ENCODE results near the gene DES. TPM values are rescaled to one million over a fixed set of nuclear protein-coding genes. Genes with fewer than 3 reads are reported as not detected.

DES gene
- total RNA-seq, 1 experiment from 2014 or later: 1.6 TPM

DNA sequence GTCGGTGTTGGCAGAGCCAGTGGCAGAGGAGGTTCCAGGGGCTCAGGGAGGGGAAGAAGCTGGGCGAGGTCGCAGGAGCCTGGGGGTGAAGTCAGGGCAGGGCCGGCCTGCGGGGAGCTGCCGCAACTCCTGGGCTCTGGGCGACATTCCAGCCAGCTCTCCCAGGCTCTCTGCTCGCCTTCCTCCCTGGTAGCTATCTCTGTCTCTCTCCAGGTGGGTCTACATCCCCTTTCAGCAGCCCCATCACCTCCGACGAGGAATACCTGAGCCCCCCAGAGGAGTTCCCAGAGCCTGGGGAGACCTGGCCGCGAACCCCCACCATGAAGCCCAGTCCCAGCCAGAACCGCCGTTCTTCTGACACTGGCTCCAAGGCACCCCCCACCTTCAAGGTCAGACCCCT lies 43.5 kb downstream of the DES start (continued):
- TF ChIP-seq ZNF138 (CRISPR knock-in tag; conservative IDR thresholded peaks at IDR 0.05) (no peak), ZNF219 (CRISPR knock-in tag; IDR thresholded peaks at IDR 0.05; ENCODE audit: borderline replicate concordance) (no peak), NR1H2 (CRISPR knock-in tag; IDR thresholded peaks at IDR 0.05) (no peak), GABPB1 (CRISPR knock-in tag; IDR thresholded peaks at IDR 0.05) (no peak), RELA (CRISPR knock-in tag; IDR thresholded peaks at IDR 0.05; ENCODE audit: borderline replicate concordance) (no peak)
- TF ChIP-seq, protein P1, sequence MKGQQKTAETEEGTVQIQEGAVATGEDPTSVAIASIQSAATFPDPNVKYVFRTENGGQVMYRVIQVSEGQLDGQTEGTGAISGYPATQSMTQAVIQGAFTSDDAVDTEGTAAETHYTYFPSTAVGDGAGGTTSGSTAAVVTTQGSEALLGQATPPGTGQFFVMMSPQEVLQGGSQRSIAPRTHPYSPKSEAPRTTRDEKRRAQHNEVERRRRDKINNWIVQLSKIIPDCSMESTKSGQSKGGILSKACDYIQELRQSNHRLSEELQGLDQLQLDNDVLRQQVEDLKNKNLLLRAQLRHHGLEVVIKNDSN (CRISPR knock-in tag; IDR thresholded peaks at IDR 0.05): no peak
- TF ChIP-seq, protein P2, sequence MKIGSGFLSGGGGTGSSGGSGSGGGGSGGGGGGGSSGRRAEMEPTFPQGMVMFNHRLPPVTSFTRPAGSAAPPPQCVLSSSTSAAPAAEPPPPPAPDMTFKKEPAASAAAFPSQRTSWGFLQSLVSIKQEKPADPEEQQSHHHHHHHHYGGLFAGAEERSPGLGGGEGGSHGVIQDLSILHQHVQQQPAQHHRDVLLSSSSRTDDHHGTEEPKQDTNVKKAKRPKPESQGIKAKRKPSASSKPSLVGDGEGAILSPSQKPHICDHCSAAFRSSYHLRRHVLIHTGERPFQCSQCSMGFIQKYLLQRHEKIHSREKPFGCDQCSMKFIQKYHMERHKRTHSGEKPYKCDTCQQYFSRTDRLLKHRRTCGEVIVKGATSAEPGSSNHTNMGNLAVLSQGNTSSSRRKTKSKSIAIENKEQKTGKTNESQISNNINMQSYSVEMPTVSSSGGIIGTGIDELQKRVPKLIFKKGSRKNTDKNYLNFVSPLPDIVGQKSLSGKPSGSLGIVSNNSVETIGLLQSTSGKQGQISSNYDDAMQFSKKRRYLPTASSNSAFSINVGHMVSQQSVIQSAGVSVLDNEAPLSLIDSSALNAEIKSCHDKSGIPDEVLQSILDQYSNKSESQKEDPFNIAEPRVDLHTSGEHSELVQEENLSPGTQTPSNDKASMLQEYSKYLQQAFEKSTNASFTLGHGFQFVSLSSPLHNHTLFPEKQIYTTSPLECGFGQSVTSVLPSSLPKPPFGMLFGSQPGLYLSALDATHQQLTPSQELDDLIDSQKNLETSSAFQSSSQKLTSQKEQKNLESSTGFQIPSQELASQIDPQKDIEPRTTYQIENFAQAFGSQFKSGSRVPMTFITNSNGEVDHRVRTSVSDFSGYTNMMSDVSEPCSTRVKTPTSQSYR (CRISPR knock-in tag; IDR thresholded peaks at IDR 0.05): no peak
- TF ChIP-seq, protein P3, sequence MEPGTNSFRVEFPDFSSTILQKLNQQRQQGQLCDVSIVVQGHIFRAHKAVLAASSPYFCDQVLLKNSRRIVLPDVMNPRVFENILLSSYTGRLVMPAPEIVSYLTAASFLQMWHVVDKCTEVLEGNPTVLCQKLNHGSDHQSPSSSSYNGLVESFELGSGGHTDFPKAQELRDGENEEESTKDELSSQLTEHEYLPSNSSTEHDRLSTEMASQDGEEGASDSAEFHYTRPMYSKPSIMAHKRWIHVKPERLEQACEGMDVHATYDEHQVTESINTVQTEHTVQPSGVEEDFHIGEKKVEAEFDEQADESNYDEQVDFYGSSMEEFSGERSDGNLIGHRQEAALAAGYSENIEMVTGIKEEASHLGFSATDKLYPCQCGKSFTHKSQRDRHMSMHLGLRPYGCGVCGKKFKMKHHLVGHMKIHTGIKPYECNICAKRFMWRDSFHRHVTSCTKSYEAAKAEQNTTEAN (CRISPR knock-in tag; IDR thresholded peaks at IDR 0.05): no peak
- TF ChIP-seq, protein P4, sequence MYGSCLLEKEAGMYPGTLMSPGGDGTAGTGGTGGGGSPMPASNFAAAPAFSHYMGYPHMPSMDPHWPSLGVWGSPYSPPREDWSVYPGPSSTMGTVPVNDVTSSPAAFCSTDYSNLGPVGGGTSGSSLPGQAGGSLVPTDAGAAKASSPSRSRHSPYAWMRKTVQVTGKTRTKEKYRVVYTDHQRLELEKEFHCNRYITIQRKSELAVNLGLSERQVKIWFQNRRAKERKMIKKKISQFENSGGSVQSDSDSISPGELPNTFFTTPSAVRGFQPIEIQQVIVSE (CRISPR knock-in tag; IDR thresholded peaks at IDR 0.05; ENCODE audit: borderline replicate concordance): no peak

DNA sequence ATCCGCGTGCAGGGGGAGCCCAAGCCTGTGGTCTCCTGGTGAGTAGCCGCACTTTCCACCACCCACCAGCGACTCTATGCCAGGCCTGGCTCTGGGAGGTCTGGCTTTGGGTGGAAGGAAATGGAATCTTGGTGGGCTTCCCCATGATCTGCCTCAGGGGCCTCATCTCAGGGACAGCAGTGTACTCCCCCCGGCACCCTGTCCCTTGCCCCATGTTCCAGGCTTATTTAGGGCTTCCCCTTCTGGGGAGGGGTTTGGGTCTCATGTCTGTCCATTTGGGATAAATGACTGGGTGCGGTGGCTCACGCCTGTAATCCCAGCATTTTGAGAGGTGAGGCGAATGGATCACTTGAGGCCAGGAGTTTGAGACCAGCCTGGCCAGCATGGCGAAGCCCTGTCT lies 44.2 kb downstream of the DES start:
- H3K27me3 Mint-ChIP-seq (ENCODE audit: low read depth): no peaks in the 10 kb centered on the region
- H3K36me3 Mint-ChIP-seq: peaks cover 8% of the 10 kb centered on the region; the same call in 1 of the 2 replicates
- ATAC-seq (no peak), DNase-seq (ENCODE audit: low spot score) (peak; percentile 5)
- H3K4me1 Mint-ChIP-seq: peaks cover 31% of the 10 kb centered on the region
- CTCF ChIA-PET: interaction anchor here (0.6 to 5.6 kb wide), 10 partner anchors 14 to 134 kb away, joined by 3 to 62 read pairs (median 16); partner anchors contain the start of genes DNPEP and SPEG
- no peaks in the 10 kb centered on the region for H3K9me3 Mint-ChIP-seq
- no peak overlapping the region for H3K27ac Mint-ChIP-seq
- POLR2A ChIA-PET: no interaction called here
- no peak overlapping the region for H3K4me3 Mint-ChIP-seq
- TF ChIP-seq IRF2 (CRISPR knock-in tag; IDR thresholded peaks at IDR 0.05; ENCODE audit: borderline replicate concordance, low read depth): no peak
- TF ChIP-seq, protein P4 (CRISPR knock-in tag; IDR thresholded peaks at IDR 0.05; ENCODE audit: borderline replicate concordance): no peak
- TF ChIP-seq ZNF121 (CRISPR knock-in tag; IDR thresholded peaks at IDR 0.05): no peak
- no peak for TF ChIP-seq NR3C1 (CRISPR knock-in tag; conservative IDR thresholded peaks at IDR 0.05; ENCODE audit: low read depth)
- no peak for TF ChIP-seq ZNF232 (CRISPR knock-in tag; IDR thresholded peaks at IDR 0.05)
- TF ChIP-seq SP1 (CRISPR knock-in tag; conservative IDR thresholded peaks at IDR 0.05): no peak
- TF ChIP-seq, protein P5, sequence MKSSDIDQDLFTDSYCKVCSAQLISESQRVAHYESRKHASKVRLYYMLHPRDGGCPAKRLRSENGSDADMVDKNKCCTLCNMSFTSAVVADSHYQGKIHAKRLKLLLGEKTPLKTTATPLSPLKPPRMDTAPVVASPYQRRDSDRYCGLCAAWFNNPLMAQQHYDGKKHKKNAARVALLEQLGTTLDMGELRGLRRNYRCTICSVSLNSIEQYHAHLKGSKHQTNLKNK (CRISPR knock-in tag; IDR thresholded peaks at IDR 0.05): no peak

DNA sequence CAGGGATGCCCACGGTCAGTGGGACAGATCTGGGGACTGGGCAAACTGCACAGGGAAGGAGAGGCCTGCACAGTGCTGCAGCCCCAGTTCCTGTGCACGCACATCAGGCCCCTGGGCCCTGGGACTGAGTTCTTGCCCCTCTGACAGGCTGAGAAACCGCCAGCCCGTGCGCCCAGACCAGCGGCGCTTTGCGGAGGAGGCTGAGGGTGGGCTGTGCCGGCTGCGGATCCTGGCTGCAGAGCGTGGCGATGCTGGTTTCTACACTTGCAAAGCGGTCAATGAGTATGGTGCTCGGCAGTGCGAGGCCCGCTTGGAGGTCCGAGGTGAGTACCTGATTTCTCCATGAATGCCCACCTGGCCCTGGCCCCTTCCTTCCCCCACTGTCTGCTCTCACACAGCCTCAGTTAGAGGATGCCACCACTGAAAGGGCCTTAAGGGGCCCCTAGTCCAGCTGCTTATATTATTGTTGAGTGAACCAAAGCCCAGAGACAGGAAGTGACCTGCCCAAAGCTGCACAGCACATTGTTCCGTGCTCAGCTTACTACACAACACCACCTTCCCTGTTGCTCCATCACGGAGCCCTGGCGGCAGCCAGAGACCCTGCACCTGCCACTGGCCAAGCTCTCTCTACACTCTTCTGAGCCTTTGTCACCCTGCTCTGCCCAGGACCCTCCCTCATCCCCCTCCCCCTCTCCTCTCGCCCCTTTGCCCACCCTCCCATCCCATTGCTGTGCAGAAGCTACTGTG lies 46.3 kb downstream of the DES start:
- ATAC-seq (no peak), DNase-seq (ENCODE audit: low spot score) (no peak)
- no peak overlapping the region for H3K4me3 Mint-ChIP-seq
- H3K27me3 Mint-ChIP-seq (ENCODE audit: low read depth): no peaks in the 10 kb centered on the region
- TF ChIP-seq, protein P6, sequence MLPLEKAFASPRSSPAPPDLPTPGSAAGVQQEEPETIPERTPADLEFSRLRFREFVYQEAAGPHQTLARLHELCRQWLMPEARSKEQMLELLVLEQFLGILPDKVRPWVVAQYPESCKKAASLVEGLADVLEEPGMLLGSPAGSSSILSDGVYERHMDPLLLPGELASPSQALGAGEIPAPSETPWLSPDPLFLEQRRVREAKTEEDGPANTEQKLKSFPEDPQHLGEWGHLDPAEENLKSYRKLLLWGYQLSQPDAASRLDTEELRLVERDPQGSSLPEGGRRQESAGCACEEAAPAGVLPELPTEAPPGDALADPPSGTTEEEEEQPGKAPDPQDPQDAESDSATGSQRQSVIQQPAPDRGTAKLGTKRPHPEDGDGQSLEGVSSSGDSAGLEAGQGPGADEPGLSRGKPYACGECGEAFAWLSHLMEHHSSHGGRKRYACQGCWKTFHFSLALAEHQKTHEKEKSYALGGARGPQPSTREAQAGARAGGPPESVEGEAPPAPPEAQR (CRISPR knock-in tag; IDR thresholded peaks at IDR 0.05): no peak
- TF ChIP-seq ZNF219 (CRISPR knock-in tag; IDR thresholded peaks at IDR 0.05; ENCODE audit: borderline replicate concordance) (no peak), TCF7 (CRISPR knock-in tag; IDR thresholded peaks at IDR 0.05; ENCODE audit: low read depth) (no peak)
- TF ChIP-seq, protein P7, sequence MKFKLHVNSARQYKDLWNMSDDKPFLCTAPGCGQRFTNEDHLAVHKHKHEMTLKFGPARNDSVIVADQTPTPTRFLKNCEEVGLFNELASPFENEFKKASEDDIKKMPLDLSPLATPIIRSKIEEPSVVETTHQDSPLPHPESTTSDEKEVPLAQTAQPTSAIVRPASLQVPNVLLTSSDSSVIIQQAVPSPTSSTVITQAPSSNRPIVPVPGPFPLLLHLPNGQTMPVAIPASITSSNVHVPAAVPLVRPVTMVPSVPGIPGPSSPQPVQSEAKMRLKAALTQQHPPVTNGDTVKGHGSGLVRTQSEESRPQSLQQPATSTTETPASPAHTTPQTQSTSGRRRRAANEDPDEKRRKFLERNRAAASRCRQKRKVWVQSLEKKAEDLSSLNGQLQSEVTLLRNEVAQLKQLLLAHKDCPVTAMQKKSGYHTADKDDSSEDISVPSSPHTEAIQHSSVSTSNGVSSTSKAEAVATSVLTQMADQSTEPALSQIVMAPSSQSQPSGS (CRISPR knock-in tag; IDR thresholded peaks at IDR 0.05; ENCODE audit: borderline replicate concordance, low read depth): no peak
- POLR2A ChIA-PET: interaction anchor here (0.5 kb wide), 1 partner anchor 35 kb away, joined by 5 read pairs; no protein-coding TSS in a partner anchor
- CTCF ChIA-PET: interaction anchor here (0.6 to 5.6 kb wide), 18 partner anchors 9 to 73 kb away, joined by 3 to 57 read pairs (median 6); partner anchors contain the start of genes GMPPA and SPEG
- H3K9me3 Mint-ChIP-seq: no peaks in the 10 kb centered on the region
- H3K27ac Mint-ChIP-seq: no peak overlapping the region
- H3K36me3 Mint-ChIP-seq: peaks cover 8% of the 10 kb centered on the region; the same call in 1 of the 2 replicates
- peaks cover 14% of the 10 kb centered on the region for H3K4me1 Mint-ChIP-seq

All from WTC11 (cell line).